ENCODE data around the gene RAB34.

Gene RAB34

GRCh38 chr17:28725660-28726225 is 8.1 kb upstream of the RAB34 start (continued):
- TF ChIP-seq, protein P1, sequence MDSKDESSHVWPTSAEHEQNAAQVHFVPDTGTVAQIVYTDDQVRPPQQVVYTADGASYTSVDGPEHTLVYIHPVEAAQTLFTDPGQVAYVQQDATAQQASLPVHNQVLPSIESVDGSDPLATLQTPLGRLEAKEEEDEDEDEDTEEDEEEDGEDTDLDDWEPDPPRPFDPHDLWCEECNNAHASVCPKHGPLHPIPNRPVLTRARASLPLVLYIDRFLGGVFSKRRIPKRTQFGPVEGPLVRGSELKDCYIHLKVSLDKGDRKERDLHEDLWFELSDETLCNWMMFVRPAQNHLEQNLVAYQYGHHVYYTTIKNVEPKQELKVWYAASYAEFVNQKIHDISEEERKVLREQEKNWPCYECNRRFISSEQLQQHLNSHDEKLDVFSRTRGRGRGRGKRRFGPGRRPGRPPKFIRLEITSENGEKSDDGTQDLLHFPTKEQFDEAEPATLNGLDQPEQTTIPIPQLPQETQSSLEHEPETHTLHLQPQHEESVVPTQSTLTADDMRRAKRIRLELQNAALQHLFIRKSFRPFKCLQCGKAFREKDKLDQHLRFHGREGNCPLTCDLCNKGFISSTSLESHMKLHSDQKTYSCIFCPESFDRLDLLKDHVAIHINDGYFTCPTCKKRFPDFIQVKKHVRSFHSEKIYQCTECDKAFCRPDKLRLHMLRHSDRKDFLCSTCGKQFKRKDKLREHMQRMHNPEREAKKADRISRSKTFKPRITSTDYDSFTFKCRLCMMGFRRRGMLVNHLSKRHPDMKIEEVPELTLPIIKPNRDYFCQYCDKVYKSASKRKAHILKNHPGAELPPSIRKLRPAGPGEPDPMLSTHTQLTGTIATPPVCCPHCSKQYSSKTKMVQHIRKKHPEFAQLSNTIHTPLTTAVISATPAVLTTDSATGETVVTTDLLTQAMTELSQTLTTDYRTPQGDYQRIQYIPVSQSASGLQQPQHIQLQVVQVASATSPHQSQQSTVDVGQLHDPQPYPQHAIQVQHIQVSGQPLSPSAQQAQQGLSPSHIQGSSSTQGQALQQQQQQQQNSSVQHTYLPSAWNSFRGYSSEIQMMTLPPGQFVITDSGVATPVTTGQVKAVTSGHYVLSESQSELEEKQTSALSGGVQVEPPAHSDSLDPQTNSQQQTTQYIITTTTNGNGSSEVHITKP (tag by site-specific recombination; IDR thresholded peaks at IDR 0.05) = peak; percentile 91
- TF ChIP-seq ZNF169 (tag by site-specific recombination; IDR thresholded peaks at IDR 0.05) (no peak), WT1 (tag by site-specific recombination; IDR thresholded peaks at IDR 0.05) (no peak; the same call in 1 of the 2 replicates), ZBTB48 (tag by site-specific recombination; IDR thresholded peaks at IDR 0.05) (peak; percentile 94), ZNF214 (tag by site-specific recombination; IDR thresholded peaks at IDR 0.05; ENCODE audit: borderline replicate concordance) (no peak), ZNF785 (tag by site-specific recombination; IDR thresholded peaks at IDR 0.05) (peak; percentile 58; the same call in 1 of the 2 replicates), BCL6B (tag by site-specific recombination; IDR thresholded peaks at IDR 0.05) (no peak), GLI2 (tag by site-specific recombination; IDR thresholded peaks at IDR 0.05; ENCODE audit: borderline replicate concordance, low read depth) (no peak; the same call in 1 of the 2 replicates), ZNF501 (tag by site-specific recombination; IDR thresholded peaks at IDR 0.05) (0 out of 2 replicates have a peak, but pooled peaks have one; percentile 18), ZNF366 (tag by site-specific recombination; conservative IDR thresholded peaks at IDR 0.05) (peak; percentile 35; the same call in 1 of the 2 replicates), ZXDB (tag by site-specific recombination; IDR thresholded peaks at IDR 0.05) (peak; percentile 87), ZFHX2 (tag by site-specific recombination; conservative IDR thresholded peaks at IDR 0.05) (no peak), KLF8 (tag by site-specific recombination; IDR thresholded peaks at IDR 0.05) (peak; percentile 85), ZBTB1 (tag by site-specific recombination; IDR thresholded peaks at IDR 0.05) (0 out of 2 replicates have a peak, but pooled peaks have one; percentile 73)
- TF ChIP-seq, protein P2, sequence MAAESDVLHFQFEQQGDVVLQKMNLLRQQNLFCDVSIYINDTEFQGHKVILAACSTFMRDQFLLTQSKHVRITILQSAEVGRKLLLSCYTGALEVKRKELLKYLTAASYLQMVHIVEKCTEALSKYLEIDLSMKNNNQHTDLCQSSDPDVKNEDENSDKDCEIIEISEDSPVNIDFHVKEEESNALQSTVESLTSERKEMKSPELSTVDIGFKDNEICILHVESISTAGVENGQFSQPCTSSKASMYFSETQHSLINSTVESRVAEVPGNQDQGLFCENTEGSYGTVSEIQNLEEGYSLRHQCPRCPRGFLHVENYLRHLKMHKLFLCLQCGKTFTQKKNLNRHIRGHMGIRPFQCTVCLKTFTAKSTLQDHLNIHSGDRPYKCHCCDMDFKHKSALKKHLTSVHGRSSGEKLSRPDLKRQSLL (tag by site-specific recombination; IDR thresholded peaks at IDR 0.05) = peak; percentile 85
- TF ChIP-seq, protein P3, sequence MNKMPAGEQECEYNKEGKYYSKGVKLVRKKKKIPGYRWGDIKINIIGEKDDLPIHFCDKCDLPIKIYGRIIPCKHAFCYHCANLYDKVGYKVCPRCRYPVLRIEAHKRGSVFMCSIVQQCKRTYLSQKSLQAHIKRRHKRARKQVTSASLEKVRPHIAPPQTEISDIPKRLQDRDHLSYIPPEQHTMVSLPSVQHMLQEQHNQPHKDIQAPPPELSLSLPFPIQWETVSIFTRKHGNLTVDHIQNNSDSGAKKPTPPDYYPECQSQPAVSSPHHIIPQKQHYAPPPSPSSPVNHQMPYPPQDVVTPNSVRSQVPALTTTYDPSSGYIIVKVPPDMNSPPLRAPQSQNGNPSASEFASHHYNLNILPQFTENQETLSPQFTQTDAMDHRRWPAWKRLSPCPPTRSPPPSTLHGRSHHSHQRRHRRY (tag by site-specific recombination; IDR thresholded peaks at IDR 0.05) = no peak
- TF ChIP-seq, protein P4, sequence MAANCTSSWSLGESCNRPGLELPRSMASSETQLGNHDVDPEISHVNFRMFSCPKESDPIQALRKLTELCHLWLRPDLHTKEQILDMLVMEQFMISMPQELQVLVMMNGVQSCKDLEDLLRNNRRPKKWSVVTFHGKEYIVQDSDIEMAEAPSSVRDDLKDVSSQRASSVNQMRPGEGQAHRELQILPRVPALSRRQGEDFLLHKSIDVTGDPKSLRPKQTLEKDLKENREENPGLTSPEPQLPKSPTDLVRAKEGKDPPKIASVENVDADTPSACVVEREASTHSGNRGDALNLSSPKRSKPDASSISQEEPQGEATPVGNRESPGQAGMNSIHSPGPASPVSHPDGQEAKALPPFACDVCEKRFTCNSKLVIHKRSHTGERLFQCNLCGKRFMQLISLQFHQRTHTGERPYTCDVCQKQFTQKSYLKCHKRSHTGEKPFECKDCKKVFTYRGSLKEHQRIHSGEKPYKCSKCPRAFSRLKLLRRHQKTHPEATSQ (tag by site-specific recombination; IDR thresholded peaks at IDR 0.05) = peak; percentile 93
- TF ChIP-seq, protein P5, sequence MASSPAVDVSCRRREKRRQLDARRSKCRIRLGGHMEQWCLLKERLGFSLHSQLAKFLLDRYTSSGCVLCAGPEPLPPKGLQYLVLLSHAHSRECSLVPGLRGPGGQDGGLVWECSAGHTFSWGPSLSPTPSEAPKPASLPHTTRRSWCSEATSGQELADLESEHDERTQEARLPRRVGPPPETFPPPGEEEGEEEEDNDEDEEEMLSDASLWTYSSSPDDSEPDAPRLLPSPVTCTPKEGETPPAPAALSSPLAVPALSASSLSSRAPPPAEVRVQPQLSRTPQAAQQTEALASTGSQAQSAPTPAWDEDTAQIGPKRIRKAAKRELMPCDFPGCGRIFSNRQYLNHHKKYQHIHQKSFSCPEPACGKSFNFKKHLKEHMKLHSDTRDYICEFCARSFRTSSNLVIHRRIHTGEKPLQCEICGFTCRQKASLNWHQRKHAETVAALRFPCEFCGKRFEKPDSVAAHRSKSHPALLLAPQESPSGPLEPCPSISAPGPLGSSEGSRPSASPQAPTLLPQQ (tag by site-specific recombination; IDR thresholded peaks at IDR 0.05) = peak; percentile 66
- TF ChIP-seq, protein P6, sequence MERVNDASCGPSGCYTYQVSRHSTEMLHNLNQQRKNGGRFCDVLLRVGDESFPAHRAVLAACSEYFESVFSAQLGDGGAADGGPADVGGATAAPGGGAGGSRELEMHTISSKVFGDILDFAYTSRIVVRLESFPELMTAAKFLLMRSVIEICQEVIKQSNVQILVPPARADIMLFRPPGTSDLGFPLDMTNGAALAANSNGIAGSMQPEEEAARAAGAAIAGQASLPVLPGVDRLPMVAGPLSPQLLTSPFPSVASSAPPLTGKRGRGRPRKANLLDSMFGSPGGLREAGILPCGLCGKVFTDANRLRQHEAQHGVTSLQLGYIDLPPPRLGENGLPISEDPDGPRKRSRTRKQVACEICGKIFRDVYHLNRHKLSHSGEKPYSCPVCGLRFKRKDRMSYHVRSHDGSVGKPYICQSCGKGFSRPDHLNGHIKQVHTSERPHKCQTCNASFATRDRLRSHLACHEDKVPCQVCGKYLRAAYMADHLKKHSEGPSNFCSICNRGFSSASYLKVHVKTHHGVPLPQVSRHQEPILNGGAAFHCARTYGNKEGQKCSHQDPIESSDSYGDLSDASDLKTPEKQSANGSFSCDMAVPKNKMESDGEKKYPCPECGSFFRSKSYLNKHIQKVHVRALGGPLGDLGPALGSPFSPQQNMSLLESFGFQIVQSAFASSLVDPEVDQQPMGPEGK (tag by site-specific recombination; IDR thresholded peaks at IDR 0.05) = peak; percentile 95
- TF ChIP-seq, protein P7, sequence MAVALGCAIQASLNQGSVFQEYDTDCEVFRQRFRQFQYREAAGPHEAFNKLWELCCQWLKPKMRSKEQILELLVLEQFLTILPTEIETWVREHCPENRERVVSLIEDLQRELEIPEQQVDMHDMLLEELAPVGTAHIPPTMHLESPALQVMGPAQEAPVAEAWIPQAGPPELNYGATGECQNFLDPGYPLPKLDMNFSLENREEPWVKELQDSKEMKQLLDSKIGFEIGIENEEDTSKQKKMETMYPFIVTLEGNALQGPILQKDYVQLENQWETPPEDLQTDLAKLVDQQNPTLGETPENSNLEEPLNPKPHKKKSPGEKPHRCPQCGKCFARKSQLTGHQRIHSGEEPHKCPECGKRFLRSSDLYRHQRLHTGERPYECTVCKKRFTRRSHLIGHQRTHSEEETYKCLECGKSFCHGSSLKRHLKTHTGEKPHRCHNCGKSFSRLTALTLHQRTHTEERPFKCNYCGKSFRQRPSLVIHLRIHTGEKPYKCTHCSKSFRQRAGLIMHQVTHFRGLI (tag by site-specific recombination; IDR thresholded peaks at IDR 0.05) = peak; percentile 54; the same call in 1 of the 2 replicates
- TF ChIP-seq, protein P8, sequence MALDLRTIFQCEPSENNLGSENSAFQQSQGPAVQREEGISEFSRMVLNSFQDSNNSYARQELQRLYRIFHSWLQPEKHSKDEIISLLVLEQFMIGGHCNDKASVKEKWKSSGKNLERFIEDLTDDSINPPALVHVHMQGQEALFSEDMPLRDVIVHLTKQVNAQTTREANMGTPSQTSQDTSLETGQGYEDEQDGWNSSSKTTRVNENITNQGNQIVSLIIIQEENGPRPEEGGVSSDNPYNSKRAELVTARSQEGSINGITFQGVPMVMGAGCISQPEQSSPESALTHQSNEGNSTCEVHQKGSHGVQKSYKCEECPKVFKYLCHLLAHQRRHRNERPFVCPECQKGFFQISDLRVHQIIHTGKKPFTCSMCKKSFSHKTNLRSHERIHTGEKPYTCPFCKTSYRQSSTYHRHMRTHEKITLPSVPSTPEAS (tag by site-specific recombination; IDR thresholded peaks at IDR 0.05) = no peak

Data from HEK293 (cell line).